ENCODE results near the gene GRIA1.

GRIA1 gene

DNA sequence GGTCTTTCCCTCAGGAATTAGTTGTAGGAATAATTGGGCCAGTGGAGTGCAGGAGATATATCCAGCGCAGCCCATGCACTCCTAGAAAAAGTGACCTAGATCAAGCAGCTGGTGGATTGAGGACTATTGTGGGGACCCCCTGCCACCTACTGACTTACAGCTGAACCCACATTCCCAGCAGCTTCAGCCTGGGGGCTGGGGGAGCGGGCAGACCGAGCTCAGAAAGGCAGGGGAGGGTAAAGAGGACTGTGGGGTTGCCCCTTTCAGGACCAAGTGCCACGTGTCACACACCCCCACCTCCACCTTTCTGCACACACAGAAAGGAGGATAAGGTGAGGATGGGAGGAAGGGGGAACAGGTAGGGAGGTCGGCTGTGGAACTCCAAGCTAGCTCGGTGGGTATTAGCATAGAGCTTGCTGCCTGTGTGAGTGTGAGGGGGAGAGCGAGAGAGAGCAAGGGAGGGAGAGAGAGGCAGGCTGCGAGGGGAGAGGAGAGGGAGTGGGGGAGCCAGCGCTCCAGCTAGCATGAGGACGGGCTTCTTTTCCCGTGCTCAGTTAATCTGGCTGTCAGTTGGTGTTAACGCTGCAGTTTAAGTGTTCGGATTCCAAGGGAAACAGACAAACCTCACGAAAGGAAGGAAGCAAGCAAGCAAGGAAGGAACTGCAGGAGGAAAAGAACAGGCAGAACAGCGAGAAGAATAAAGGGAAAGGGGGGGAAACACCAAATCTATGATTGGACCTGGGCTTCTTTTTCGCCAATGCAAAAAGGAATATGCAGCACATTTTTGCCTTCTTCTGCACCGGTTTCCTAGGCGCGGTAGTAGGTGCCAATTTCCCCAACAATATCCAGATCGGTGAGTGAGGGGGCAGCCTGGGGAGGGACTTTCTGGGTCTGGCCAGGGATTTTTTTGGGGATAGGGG lies at the start of gene GRIA1:
GRIA1 (plus strand) TSS at position 553 of the 920 bp plus-strand sequence.
- DNase-seq (ENCODE audit: low read depth): no peak

DNA sequence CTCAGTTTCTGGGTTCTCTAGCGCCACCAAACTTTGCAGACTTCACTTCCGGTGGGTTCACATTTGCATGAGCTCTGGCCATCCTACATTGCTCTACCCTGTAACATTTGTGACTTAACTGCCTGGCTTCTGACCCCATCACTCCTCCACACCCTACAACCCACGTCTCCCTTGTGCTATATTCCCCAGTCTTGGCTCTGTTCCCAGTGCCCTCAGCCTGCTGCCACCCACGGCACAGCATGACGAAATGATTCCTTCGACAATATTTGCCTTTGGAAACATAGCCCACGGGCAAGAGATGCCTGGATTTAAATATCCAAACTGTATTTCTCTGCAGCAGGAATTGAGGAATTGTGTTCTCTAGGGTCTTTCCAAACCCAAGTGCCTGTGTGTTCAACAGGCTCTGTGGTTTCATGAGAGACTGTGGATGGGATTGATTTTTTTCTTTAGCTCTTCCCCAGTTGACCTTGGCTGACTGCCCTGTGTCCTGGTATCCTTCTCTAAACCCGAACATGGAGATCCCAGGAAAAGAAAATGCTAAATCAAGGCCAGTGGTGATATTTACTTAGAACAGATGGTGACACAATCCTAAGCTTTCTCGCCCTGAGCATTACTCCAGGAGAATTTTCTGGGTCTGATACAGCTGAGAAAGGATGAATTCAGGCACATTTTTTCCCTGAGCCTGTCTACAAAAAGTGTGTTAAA lies 44.4 kb upstream of the GRIA1 start:
- DNase-seq (ENCODE audit: low read depth): no peak

DNA sequence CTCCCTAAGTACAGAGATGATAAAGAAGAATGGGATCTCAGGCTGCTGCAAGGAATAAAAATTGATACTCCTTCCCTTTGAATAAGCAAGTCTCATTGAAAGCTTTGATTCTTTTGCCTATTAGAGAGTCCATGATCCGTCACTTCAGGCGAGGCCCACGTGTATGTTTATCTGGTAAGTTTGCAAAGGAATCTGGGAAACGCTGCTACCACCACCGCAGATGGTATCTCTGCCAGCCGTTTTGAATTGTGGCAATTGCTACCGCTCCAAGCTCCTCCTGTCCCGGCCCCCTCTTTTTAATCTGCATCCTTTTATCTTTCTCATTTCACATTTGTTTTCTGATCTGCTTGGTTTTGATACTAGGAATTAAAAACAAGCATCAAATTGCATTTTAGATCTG lies 42.9 kb upstream of the GRIA1 start:
- no peak for DNase-seq (ENCODE audit: low read depth)

DNA sequence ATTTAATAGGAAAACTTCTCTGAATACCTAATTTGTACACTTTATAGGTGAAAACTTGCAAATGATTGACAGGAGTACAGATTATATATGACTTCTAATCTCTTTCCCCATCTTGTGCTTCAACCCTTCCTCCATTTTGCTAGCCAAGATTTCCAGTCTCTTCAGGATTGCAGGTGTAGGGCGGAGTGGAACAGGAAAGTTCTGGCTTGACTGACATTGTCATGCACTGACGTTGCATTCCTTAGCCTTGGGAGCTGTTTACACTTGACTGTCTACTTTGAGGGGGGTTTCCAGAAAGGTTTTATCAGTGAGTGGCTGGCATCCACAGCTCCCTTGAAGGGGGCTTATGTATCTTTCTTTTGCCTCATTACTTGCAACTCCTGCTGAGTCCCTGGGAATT lies 34.1 kb upstream of the GRIA1 start:
- DNase-seq (ENCODE audit: low read depth): no peak

DNA sequence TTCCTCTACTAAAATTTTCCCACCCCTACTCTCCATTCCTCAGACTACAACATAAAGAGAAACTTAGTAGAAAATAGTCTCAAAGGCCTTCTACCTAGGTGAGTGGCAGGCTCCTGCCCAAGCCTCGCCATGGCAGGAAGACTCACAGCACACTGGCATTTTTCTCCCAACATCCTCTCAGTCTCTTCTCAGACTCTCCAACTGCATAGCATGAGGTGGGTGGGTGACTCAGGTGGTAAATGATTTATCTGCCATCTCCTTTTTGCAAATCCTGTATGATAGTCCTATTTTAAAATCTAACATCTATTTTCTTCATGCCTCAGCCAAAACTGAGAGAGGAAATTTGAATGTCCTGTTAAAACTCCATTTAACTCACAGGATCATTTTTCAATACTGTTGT lies 33.5 kb upstream of the GRIA1 start:
- DNase-seq (ENCODE audit: low read depth): no peak

DNA sequence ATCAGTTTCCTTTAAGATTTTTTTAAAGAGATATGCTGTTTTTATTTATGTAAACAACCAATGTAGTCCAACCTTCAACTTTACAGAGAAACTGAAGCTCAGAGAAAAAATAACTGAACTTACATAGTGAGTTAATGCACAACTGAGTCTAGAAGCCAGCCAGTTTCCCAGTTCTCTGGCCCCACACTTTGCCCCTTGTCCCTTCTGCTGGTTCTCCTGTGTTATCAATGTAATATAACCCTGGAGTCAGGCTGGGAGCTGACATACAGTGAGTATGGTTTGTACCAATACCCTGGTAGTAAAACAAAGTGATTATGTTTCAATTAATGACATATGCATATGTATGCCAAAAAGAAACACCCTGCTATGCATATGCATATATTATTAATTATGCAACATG lies 32.2 kb upstream of the GRIA1 start:
- no peak for DNase-seq (ENCODE audit: low read depth)

DNA sequence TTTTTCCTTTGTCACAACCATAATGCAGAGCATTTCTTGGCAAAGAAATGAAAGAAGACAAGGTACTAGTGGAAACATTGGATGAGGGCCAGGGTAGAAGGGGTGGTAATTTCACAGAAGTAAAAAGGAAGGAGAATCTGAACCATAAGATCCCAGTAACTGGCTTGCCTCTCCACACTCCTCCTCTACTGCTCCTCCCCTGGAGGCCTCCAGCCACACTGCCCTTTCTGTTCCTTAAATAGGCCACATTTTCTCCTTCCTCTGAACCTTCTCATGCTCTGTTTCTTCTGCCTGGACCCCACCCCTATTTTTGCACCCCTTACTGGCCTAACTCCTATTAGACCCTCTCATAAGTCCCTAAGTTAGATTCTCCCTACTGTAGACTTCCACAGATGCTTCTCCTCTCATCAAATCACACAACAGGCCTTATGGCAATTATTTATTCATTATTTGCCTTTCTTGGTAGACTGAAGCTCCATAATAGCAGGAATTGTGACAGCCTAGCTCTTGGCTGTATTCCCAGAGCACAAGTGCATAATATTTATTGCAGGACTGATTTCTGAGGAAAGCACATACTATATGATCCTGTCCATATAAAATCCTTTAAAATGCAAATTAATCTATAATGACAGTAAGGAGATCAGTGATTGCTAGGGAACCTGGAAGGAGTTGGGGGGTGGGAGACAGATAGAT lies 31.3 kb upstream of the GRIA1 start:
- no peak for DNase-seq (ENCODE audit: low read depth)

DNA sequence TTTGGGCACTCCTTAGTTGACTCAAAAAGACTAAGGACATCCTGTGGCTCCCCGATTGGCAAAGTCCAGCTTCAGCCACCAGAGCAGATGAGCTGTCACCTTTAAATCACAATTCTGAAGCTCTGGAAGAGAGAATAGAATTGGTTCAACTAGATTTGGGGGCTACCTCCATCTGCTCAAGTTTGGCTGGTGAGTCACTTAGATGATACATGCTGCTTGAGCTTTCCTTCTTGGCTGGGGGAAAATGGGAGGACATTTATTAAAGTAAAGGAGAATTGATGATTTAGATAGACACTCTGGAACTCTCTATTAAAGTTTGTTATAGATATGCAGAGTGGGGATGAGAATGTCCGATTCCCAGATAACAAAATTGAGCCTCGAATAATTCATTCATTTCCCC lies 30.0 kb upstream of the GRIA1 start:
- DNase-seq (ENCODE audit: low read depth): no peak

DNA sequence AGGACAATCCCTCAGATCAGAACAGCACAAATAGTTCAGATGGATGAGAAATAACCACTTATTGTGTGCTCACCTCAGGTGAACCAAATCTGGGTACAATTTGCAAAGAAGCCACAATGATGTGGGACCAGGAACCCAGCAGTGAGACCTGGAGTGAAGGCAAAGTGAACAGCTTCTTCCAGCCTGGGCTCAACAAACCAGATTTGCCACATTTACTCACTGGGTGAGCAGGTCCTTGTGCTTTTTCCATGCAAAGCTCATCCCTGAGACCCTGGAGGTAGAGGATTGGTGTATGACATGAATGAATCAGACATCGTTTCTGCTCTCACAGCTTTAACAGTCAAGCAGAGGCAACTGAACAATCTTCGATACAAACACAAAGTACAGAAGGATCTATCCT lies 29.1 kb upstream of the GRIA1 start:
- no peak for DNase-seq (ENCODE audit: low read depth)

DNA sequence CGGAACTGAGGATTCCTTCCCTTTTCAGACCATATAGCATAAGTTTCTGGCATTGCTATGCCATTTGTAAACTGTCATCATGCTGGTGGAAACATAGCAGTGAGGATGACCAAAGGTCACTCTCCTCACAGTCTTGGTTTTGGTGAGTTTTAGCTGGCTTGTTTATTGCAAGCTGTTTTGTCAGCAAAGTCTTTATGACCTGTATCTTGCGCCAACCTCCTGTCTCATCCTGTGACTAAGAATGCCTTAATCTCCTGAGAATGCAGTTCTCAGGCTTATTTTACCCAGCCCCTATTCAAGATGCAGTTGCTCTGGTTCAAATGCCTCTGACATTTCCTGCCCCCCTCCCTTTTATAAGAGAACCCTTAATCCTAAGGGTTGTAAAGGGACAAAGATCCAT lies 26.7 kb upstream of the GRIA1 start:
- peak; percentile 72 for DNase-seq (ENCODE audit: low read depth)

DNA sequence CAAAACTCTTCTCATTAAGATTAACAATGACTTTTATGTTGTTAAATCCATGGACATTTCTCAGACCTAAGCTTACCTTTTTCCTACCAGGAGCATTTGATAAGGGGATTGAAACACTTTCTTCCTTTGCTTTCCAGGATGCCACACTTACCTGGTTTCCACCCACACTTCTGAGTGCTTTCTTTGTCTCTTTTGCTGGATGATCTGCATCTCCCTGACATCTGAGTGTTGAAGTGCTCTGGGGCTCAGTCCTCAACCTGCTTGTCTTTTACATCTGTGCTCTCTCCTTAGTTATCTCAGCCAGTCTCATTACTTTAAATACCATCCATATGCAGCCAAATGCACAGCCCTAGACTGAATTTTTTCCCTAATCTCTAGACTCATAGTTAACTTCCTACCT lies 22.9 kb upstream of the GRIA1 start:
- DNase-seq (ENCODE audit: low read depth): no peak

DNA sequence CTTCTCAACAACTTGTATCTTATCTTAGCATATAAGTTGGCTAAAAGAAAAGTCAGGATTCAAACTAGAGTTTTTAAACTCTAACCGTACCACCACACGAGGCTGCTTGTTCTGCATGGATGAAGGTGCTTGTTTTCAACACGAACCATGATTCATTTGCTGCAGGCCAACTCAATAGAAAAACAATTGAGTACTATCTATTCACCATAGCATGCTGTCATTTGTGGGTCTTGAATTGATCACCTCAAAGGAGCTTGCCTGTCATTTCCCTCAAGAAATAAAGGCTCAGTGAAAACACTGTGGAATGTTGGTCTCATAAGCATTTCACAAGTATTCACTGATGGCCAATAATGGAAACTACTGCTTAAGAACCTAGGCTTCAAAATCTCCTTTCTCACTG lies 21.0 kb upstream of the GRIA1 start:
- no peak for DNase-seq (ENCODE audit: low read depth)

DNA sequence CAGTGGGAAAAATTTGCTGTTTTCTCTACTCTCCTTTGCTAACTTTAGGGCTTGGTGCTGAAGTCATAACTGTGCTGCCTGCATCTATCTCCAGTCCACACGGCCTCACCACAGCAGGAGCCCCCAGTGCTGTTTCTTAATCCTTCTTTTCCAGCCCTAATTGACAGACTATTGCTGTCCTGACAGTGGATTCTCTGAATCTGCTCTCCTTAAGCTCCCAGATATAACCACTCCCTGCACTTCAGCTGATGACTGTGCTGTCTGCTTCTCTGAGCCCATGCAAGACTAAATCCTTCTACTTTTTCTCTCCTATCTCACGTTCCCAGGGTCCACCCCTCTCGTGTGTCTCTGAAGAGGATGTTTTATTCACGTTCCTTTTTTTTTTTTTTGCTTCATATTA lies 19.7 kb upstream of the GRIA1 start:
- DNase-seq (ENCODE audit: low read depth): no peak

DNA sequence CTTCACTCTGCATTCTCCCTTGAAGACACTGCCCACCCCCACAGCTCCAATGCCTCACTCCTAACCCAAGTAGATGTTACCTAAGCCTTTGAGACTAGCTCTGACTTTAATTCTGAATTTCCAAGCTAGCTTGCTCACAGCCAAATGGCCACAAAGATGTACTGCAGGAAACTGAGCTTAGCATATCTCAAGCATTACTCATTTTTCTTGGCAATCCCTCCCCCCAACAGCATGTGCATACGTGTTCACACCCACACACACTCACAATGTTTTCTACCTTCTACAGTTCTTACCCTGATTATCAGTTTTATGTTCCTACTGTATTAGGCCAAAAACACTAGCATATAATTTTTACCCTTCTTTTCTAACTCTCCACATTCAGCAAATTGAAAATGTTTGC lies 13.7 kb upstream of the GRIA1 start:
- no peak for DNase-seq (ENCODE audit: low read depth)

DNA sequence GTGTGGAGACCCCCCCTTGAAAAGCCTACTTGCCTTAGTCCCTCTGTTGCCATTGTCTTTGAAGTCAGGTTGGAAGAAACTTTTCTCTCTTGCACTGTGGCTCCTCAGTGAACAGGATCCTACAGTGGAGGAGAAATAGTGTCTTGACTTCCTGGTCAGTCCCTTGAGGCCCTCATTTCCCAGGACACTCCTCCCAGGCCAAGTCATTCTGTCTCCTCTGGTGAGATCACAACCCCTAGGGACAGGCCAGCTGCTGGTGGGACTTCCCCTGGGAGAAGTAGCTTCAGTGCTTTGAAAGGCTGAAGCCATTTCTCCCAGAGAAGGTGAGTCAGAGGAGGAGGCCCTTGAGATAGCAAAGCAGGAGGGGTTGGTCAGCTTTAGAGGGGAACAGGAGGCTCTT lies 10.1 kb upstream of the GRIA1 start:
- DNase-seq (ENCODE audit: low read depth): peak; percentile 29

DNA sequence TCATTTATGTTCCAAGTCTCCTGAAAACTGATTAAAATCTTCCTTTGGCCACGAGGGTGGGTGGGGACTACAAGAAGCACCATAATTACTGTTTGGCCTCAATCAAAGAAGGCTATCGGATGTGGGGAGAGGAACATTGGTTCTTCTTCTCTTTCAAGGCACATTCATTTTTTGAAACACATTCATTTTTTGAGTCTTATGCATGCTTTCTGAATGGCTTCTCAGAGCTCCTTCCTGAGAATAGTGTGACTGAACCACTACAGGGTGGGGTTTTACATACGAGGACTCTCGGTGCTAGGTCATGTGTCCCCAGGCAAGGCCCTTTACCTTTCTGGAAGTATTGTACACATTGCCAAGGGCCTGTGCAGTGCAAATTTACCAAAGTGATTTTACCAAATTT lies 7.0 kb upstream of the GRIA1 start:
- no peak for DNase-seq (ENCODE audit: low read depth)

DNA sequence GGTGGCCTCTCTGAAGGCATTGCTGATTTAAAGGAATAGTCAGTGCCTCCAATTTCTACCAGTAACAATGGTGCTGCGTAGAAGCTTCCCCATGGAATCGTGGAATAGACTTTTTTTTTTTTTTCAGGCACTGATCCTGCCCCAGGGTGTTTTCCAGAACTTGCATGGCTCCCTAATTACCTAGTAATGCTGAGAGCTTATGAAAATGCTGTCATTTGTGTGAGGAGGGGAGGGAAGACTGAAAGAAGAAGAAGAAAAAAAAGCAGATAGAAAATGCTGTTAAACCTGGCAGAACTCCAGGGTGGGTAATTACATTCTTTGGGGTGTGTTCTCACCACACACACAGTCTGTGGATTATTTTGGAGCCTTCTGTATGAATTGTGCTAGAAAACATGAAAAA lies 4.8 kb upstream of the GRIA1 start:
- no peak for DNase-seq (ENCODE audit: low read depth)

DNA sequence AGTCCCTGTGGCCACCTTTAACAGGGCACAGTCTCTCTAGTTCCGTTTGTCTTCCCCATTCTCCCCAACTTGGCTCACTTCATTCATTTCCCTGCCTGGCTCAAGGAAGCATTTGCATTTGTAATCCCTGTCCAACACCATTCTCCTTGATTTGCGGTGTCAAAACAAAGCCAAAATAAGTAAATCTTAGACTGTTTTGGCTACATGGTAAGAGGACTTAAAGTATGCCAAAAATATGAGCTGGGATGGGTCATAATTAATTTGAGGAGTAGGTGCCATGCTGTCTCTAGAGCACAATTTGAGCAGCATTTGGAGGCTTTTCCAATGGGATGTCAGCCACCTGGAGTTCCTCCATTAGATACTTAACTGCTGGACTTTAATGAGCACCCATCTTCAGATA lies 3.7 kb upstream of the GRIA1 start:
- no peak for DNase-seq (ENCODE audit: low read depth)

DNA sequence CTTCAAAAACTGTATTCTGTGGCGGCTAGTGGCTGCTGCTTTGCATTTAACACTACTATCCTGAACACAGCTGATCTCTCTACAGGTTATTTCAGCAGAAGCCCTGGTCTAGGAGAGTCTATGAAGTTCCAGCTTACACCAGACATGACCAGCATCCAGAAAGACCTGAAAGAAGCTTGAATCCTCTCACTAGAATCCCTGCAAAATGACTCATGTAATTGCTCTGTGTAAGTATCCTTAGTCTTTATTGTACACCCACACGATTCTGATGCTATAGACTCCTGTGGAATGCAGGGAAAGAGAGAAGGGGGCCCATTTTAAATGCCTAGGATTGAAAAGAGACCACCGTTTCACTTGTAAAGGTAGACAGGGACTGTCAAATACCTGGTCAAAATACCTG lies 859 bp upstream of the GRIA1 start:
- DNase-seq (ENCODE audit: low read depth): no peak

DNA sequence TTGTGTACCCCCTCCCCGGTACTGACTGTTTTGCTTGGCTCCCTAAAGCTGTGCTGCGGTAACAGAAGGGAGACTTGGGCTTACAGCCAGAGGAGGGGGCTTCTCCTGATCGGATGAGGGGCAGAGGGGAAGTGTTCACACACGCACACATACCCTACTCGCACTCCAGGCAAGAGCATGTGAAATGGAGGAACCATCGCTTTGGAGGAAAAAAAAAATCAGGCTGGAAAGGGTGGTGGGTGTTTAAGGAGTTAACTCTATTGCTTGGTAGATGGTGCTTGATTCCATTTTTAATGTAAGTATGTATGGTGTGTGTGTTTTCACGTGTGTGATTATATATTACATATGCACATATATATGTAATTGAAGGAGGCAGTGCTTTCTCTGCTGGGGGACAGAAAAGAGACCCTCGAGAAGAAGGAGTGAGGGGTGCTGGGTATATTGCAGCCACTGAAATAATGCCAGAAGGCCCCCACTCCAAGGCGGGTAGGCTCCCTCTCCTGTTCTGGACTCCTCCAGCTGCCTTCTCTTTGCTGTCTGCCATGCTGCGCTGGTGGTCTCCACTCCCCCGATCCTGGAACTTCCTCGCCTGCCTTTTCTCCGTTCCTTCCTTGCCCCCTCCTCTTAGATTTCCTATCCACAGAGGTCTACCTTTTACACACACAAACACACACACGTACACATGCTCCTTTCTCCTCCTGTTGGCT lies 721 bp downstream of the GRIA1 start:
- no peak for DNase-seq (ENCODE audit: low read depth)

DNA sequence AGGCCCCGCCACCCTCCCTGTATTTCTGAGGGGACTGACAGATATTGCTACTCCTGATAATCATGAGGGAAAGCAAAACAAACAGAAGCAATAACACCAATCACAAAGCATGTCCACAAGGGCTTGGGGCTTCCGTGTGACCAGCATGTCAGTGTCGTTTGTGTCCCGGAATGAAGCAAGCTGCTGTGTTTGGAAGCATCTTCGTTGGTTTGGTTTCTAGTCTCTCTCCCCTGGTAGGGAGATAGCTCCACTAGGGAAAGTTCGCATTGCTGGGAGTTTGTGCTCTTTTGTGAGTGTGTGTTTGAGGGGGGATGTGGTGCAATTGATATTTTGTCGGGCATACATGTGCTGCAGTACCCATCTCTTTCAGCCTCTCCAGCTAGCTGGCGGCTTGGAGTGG lies 1.4 kb downstream of the GRIA1 start:
- DNase-seq (ENCODE audit: low read depth): no peak

DNA sequence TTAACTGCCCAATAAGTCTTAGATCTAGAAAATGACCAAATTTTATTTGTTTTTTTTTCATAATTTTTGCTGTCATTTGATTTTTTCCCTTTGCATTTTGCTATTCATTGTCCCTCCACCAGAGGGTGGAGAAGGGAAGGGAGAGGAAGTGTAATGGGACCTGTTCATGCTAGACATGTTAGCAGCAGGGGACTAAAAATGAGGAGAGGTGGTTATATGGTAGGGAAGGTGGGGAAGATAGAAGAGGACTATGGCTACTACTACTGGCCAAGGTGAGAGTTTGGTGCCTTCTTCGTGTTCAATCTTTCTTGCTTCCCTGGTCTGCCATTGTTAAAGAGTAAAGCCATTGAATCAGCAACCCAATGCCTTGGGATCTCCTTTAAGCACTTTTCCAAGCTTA lies 6.4 kb downstream of the GRIA1 start:
- DNase-seq (ENCODE audit: low read depth): no peak
